CD4-positive, alpha-beta T cell treated with Interferon gamma for 1 hour (primary cell): ENCODE results near the gene UNC5C.

Experiments used
- DNase-seq: peaks from one replicate; pipeline ENCODE4 v3.0.0-alpha.2; 2020

The UNC5C gene

GRCh38 chr4:95256108-95256835 lies 292.5 kb downstream of the UNC5C start:
- DNase-seq: no peak

DNA sequence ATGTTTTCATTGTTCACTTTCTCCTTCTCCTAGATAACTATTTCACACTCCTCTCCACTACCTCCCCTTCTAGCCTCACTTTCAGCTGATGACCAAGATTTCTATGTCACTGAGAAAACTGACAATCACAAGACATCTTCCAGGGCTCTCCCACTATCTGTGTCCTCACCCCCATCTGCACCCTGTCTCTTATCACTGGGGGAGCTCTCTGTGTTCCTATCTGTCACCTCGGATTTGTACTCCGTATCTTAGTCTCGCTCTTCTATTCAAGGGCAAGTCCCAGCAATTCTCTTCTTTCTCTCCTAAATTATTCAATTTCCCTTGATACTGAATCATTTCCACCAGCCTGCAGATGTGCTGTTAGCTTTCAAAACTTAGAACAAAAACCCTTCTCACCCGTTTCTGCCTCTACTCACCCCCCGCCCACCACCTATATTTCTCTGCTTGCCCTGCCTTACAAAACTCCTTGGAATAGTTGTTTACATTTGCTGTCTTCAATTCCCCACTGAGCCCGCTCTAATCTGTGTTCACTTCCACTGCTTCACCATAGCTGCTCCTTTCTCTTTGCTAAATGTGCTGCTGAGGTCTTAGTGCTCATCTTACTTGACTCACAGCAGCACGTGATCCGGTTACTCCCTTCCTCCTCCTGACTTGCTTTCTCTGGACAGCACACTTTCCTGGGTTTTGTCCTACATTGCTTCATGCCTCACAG lies 293.2 kb downstream of the UNC5C start:
- DNase-seq: no peak

- no peak for DNase-seq
These were observed 297.2 kb downstream of the UNC5C start for GRCh38 chr4:95251568-95251967.

DNA sequence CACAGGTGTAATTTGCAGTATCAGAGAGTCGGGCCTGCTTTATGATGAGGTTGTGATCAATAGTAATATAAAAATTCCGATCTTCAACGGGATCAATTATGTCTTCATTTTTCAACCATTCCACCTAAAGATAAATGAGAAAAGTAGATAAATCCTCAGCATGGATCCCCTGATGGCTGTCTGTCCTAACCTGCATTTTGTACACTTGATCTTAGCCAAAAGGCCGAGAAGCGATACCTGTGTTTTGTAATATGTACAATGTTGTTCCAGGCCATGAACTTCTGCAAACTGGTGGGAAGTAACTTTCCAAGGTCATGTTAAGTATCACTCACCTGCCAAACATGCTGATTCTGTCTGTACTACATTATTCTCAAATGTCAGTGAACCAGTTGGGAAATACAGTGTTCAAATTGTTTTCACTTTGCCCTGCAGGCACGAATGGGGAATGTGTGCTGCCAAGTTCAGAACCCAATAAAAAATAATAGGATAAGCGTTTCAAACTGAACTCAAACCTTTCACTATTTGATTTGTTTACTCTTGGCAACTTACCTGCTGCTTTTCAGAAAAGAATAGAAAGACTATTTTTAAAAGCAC lies 298.1 kb downstream of the UNC5C start:
- no peak for DNase-seq

DNA sequence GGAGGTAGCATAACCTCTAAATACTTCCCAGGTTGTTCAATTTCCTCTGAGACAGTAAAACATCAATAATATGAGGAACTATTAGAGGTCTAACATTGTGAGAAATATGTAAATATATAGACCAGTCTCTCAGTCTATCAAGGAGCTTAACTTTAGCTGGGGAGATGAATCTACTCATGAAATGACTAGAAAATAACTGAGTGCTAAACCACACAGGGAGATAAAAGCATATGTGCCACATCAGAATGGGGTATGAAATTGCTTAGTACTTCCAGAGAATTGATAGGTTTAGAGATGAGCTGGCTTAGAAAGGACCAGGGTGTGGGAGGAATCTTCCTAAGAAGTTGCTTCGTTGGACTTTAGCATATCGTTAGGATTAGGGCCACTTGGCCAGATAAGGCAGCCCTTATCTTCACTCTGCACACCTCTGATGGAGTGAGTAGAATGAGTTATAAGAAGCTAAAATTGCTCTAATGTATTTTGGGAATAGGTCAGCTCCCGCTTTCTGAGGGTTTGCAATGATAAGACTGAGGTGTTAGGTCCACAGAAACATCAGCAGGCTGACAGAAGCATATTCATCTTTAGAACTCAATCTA lies 299.2 kb downstream of the UNC5C start:
- no peak for DNase-seq

DNA sequence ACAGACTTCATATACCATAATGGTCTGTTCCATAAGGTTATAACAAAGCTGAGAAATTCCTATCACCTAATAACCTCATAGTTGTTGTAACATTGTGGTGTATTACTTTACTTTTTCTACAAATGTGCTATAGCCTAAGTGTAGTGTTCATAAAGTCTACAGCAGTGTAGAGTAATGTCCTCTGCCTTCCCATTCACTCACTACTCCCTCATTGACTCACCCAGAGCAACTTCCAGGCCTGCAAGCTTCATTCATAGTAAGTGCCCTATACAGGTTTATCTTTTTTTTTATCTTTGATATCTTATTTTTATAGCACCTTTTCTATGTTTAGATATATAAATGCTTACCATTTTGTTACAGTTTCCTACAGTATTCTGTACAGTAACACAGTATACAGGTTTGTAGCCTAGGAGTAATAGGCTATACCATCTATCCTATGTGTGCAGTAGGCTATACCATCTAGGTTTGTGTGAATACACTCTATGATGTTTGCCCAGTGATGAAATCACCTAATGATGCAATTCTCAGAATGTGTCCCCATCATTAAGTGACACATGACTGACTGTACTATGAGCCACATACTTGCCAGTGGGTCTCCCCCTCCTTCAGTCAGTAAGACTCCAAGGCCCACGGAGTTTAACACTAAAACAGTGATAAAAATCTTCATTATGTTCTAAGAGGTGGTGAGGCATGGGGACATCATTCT lies 299.9 kb downstream of the UNC5C start:
- DNase-seq: no peak

- no peak for DNase-seq
These were observed 304.9 kb downstream of the UNC5C start for GRCh38 chr4:95243892-95244291.

DNA sequence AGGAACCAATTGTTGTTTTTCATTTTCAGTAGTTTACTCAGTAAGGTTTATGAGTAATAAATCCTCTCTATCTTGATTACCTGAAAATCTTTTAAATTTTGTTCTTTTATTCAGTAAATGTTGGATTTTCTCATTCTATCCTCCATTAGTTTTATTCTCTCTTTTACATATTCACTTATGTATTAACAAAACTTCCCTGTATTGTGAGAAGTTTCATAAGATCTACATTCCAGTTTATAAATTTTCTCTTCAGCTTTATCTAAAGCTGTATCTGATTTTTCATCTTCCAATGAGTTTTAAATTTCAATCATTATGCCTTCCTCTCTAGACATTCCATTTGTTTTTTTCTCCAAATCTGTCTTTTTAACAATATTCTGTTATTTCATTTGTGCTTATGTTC lies 310.2 kb downstream of the UNC5C start:
- no peak for DNase-seq

DNA sequence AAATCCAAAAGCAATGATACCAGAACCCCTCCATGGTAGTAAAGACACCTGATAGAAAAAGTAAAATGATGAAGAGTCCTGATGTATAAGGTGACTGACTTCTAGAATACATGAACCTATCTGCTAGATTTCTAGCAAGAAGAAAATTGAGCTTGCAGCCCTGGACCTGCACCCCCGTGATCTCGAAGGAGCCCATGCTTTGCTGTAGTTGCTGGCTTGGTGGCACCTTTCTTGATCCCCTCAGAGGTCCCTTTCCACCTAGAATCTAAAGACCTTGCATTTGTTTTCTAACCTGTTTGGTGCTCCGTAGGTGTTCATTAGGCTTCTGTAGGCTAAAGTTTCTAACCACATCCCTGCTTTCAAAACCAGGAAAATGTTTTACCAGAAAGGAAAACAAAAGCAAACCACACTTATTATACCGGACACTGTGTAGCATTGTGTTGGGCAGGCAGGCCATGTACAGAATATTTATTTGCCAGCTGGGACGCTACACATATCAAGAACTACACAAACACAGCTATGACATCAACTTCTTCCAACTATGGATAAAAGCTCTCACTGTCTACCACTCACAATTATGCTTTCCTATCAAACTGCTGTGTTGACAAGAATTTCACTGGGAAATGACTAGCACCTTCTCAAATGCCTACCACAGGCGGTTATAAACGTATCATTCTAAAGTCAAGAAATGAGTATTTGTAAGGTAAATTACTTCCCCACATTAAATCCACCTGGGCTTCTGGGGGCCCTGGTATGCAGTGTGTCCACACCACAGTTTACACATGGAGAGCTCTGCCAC lies 316.2 kb downstream of the UNC5C start:
- no peak for DNase-seq

DNA sequence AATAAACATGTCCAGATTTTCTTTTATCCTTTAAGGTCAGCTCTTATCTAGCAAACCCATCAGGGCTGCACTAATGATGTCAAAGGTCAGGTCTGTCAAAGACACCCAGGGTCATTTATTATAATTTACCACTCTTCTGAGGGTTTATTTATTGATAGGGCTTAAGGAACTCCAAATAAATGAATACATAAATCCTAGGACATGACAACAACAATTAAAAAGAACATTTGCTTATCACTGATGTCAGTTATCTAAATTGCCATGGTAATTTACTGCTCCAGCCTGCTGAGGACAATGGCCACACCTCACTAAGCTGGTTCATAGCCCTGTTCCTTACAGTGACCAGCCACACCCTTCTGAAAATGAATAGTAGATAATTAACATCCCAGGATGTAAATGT lies 317.1 kb downstream of the UNC5C start:
- no peak for DNase-seq

GRCh38 chr4:95225849-95226248 lies 322.9 kb downstream of the UNC5C start:
- no peak for DNase-seq

GRCh38 chr4:95224402-95224801 lies 324.4 kb downstream of the UNC5C start:
- no peak for DNase-seq

DNA sequence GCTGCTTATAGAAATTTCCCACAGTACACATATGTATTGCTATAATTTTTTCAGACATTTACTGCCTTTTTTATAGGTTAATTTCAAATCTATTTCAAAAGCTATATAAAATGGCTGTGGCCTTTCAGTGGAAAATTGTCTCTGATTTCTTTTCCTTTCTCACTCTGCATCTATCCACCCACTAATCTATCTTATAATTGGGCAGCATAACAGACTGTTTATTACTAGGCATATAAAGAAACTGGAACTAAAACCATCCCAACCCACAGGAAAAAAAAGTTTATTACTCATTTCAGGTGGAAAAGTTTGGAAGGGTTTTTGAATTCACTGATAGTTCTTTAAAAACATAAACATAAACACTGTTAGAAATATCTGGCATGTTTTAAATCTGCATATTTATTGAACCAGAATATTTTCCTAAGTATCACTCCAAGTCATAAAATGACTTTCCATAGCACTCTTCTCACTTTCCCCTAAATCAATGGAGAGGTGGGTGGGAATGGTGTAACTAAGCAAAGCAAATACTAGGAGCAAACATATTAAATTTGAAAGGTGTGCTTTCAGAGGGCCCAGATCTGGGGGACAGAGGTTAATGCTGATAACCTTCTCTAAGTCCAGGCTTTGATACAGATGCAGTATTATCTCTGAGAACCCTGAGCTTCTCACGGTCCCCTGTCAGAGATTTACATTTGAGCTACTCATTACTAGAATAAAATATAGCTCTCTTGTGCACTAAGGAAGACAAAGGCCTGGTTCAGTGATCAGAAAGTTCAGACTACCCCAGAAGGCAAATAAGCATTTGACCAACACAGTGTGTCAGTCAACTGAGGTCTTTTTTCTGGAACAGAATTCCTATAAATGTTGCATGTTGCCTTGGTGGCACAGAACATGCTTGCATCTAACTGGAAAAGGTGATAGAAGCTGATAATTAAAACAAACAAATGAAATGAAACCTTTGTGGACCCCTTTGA lies 328.3 kb downstream of the UNC5C start:
- DNase-seq: no peak

DNA sequence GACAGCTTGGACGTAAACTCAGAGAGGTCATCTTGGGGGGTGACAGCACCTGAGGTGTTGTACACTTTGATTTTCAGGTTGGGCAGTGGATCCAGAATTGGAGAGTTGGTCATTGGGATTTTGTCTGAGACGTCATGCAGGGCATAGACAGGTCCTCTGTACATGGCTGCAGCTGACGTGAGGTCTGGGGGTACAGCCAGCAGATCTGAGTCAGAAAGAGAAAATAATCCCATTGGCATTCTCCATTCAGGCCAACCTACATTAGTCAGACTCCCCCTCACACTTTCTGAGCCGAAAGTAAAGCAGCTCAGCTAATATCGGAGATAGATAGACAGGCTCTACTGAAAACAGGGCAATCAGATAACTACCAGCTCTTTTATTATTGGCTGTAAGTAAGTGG lies 329.7 kb downstream of the UNC5C start:
- DNase-seq: no peak

DNA sequence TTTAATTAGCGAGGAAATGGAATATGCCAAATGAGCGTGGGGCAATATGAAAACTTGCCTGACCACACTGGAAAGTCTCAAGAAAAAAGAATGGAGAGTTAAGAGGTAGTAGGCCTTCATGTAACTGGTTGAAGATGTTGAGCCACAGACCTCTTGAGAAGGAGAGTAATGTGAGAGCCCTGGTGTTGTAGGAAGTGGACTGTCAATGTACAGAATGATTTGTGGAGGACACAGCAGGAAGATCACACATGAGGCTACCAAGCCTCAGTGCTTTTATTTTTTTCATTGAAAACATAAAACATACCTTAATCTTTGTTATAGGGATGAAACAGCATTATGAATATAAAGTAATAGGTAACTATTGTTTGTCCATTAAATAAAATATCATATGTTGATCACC lies 331.6 kb downstream of the UNC5C start:
- DNase-seq: no peak

DNA sequence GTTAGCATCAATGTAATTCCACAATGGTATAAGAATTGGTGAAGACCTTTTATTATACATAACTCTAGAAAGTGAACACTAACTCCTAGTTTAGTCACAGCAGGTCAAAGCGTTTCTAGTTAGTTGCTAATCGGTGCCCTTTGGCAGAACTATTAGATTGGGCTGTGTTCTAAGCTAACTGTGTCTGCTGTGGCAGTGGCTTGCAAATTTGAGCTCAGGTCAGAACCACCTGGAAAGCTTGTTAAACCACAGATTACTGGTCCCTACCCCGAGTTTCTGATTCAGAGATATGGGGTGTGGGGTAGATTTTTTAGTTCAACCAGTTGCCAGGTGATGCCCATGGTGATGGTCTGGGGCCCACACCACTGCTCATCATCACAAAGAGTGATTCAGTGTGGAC lies 332.1 kb downstream of the UNC5C start:
- no peak for DNase-seq

GRCh38 chr4:95215991-95216605 lies 332.7 kb downstream of the UNC5C start:
- DNase-seq: no peak

GRCh38 chr4:95215043-95215442 lies 333.7 kb downstream of the UNC5C start:
- no peak for DNase-seq

- no peak for DNase-seq
These were observed 334.4 kb downstream of the UNC5C start for GRCh38 chr4:95214408-95214807.

DNA sequence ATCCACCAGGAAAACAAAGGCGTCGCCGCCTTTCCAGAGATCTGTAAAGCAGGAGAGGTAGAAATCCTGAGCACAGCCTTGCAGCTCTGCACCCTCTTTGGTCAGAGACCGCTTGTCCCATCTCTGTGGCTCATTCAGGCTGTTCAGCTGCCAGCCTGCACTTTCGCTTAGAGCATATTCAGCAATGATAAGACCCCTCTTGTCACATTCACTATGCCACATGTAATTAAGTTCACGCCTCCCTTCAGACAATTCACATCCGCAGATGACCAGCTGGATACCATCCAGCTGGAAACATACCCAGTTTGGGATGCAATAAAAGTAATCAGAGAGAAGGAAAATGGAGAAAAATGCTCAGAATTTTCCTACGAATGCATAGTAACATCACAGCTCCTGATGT lies 335.4 kb downstream of the UNC5C start:
- DNase-seq: no peak

GRCh38 chr4:95212692-95213091 lies 336.1 kb downstream of the UNC5C start:
- no peak for DNase-seq
